B cell (primary cell): ENCODE measurements around the gene GRID1. TPM values are rescaled to one million over a fixed set of nuclear protein-coding genes. Genes with fewer than 3 reads are reported as not detected.
"Not testable (repeated sequence)": the region's sequence is repeated elsewhere in the genome, so short reads cannot be mapped to it uniquely, and the experiment has no call there.

Experiments
- ATAC-seq: fragments of 200-7000 bp; cut with Tn5 transposase; one replicate; pipeline ENCODE4 v1.10.0; 2021; ENCODE audit warnings: low read depth, mild to moderate bottlenecking, moderate number of reproducible peaks, moderate library complexity
- CTCF ChIA-PET: fragments of 350-600 bp; sonication (Branson Sonifier 250); formaldehyde crosslinking; loops from one replicate; lab custom pipeline; 2021; ENCODE audit warnings: antibody characterized with exemption, inconsistent platforms; lab: Charles Lee
- POLR2A ChIA-PET: fragments of 350-600 bp; sonication (Branson Sonifier 250); formaldehyde crosslinking; loops from one replicate; lab custom pipeline; 2021; ENCODE audit warnings: antibody characterized with exemption; lab: Charles Lee
- DNase-seq: peaks from one replicate; pipeline ENCODE4 v3.0.0; 2013
- H2AFZ ChIP-seq: 2 replicates; pipeline ENCODE4 v1.6.1; 2012; ENCODE audit warnings: mild to moderate bottlenecking, low read depth, low read length; ENCODE audit not compliant: insufficient read depth, poor library complexity, severe bottlenecking
- H3K27ac ChIP-seq, 2 donors: 1 replicate in 1 of 2; 2 replicates in 1 of 2; pipeline ENCODE4 v1.5.1; 2012 to 2013; ENCODE audit warnings: low read length in 2 of 2, mild to moderate bottlenecking in 2 of 2, moderate library complexity in 1 of 2
- H3K27me3 ChIP-seq, 4 experiments: fragments of 200-600 bp in 1 of 4; sonication (generic) in 1 of 4; replicated peaks in 1 of 4; 1 replicate in 2 of 4; 2 replicates in 2 of 4; pipeline versions ENCODE4 v1.6.1 to v1.7.0; 2013 to 2016; ENCODE audit warnings: low read length in 3 of 4, mild to moderate bottlenecking in 2 of 4, mixed read lengths in 1 of 4, moderate library complexity in 1 of 4; ENCODE audit not compliant: insufficient read depth in 4 of 4, control insufficient read depth in 3 of 4; ENCODE audit errors: control extremely low read depth in 1 of 4
- H3K36me3 ChIP-seq, 2 experiments: replicated peaks in 1 of 2; 1 replicate in 1 of 2; 2 replicates in 1 of 2; pipeline versions ENCODE4 v1.6.1 to v1.7.1; 2013; ENCODE audit warnings: low read length in 1 of 2; ENCODE audit not compliant: insufficient read depth in 2 of 2, control insufficient read depth in 1 of 2; ENCODE audit errors: control extremely low read depth in 1 of 2, extremely low read depth in 1 of 2
- H3K4me1 ChIP-seq, 2 donors: fragments of 200-600 bp in 1 of 2; sonication (generic) in 1 of 2; 1 replicate in 1 of 2; 2 replicates in 1 of 2; pipeline versions ENCODE4 v1.5.1 to v1.6.1; 2013 to 2017; ENCODE audit warnings: low read length in 2 of 2; ENCODE audit not compliant: control insufficient read depth in 2 of 2, insufficient read depth in 2 of 2
- H3K4me2 ChIP-seq: replicated peaks from 2 replicates; pipeline ENCODE3; 2012; ENCODE audit warnings: mild to moderate bottlenecking, low read depth, low read length; ENCODE audit not compliant: poor library complexity, severe bottlenecking
- H3K4me3 ChIP-seq, 5 experiments: fragments of 200-600 bp in 1 of 5; sonication (generic) in 1 of 5; 1 replicate in 3 of 5; 2 replicates in 2 of 5; pipeline versions ENCODE4 v1.5.1 to v1.7.0; 2011 to 2016; ENCODE audit warnings: low read length in 4 of 5, mild to moderate bottlenecking in 4 of 5, low read depth in 2 of 5, control low read depth in 1 of 5, moderate library complexity in 1 of 5; ENCODE audit not compliant: insufficient read depth in 1 of 5; ENCODE audit errors: control extremely low read depth in 1 of 5, extremely low read depth in 1 of 5
- H3K79me2 ChIP-seq: fragments of 200-600 bp; sonication (generic); one replicate; pipeline ENCODE4 v1.6.0; 2016; ENCODE audit warnings: low read length; ENCODE audit not compliant: control insufficient read depth, insufficient read depth
- H3K9ac ChIP-seq: fragments of 200-600 bp; sonication (generic); 2 replicates; pipeline ENCODE4 v1.6.1; 2017; ENCODE audit warnings: mild to moderate bottlenecking, low read length, moderate library complexity
- H3K9me3 ChIP-seq, 3 donors: one replicate each; pipeline versions ENCODE4 v1.6.1 to v1.7.1; 2013; ENCODE audit warnings: low read length in 2 of 3; ENCODE audit not compliant: control insufficient read depth in 2 of 3, insufficient read depth in 1 of 3; ENCODE audit errors: control extremely low read depth in 1 of 3
- H4K20me1 ChIP-seq: 2 replicates; pipeline ENCODE4 v1.6.0; 2012; ENCODE audit warnings: mild to moderate bottlenecking, low read length; ENCODE audit not compliant: insufficient read depth, control insufficient read depth, poor library complexity, severe bottlenecking
- H3K27ac Mint-ChIP-seq: one replicate; pipeline ENCODE4 v1.8.0; 2021; ENCODE audit warnings: mixed read lengths
- H3K27me3 Mint-ChIP-seq: one replicate; pipeline ENCODE4 v1.8.0; 2021; ENCODE audit warnings: mixed read lengths
- H3K4me1 Mint-ChIP-seq: one replicate; pipeline ENCODE4 v1.8.0; 2021; ENCODE audit warnings: mixed read lengths
- H3K4me3 Mint-ChIP-seq: one replicate; pipeline ENCODE4 v1.8.0; 2021; ENCODE audit warnings: mixed read lengths
- H3K9me3 Mint-ChIP-seq: one replicate; pipeline ENCODE4 v1.8.0; 2022; ENCODE audit warnings: mixed read lengths; ENCODE audit not compliant: insufficient read depth
- CTCF ChIP-seq: fragments of 200-600 bp; IDR thresholded peaks from one replicate; pipeline ENCODE4 v1.8.0; 2022; ENCODE audit warnings: antibody characterized with exemption, mild to moderate bottlenecking
- EZH2 ChIP-seq: IDR thresholded peaks from 2 replicates; pipeline ENCODE4 v1.6.1; 2012; ENCODE audit warnings: borderline replicate concordance, low read depth, mild to moderate bottlenecking, moderate library complexity, low read length; ENCODE audit not compliant: insufficient read depth, poor library complexity, severe bottlenecking
- whole genome bisulfite sequencing: methylation state at CpG from one replicate; pipeline ENCODE4 v1.1.5; 2013; ENCODE audit warnings: missing lambda C conversion rate; ENCODE audit not compliant: insufficient coverage; 5-methylcytosine and 5-hydroxymethylcytosine counted together
- intact Hi-C: fragments of 100-400 bp; cut with micrococcal nuclease; formaldehyde crosslinking; loops from one replicate; pipeline ENCODE4 v1.10.0; 2022
- polyA plus RNA-seq: library from polyadenylated mRNA; depleted of rRNA; stranded (reverse); fragments of >200 nt; gene quantifications from 2 replicates; pipeline ENCODE4 v1.2.3, GENCODE V29; 2012
- total RNA-seq, 2 donors: library from RNA; stranded (reverse); fragments of 120-200 nt in 1 of 2; gene quantifications; 1 replicate in 1 of 2; 2 replicates in 1 of 2; pipeline versions ENCODE4 v1.2.3 to v1.2.4, GENCODE V29; 2013 to 2022

GRID1 gene
- total and polyA plus RNA-seq, 2 donors (not counting 1 experiment from before 2014, with no cell fraction given): not detected

DNA sequence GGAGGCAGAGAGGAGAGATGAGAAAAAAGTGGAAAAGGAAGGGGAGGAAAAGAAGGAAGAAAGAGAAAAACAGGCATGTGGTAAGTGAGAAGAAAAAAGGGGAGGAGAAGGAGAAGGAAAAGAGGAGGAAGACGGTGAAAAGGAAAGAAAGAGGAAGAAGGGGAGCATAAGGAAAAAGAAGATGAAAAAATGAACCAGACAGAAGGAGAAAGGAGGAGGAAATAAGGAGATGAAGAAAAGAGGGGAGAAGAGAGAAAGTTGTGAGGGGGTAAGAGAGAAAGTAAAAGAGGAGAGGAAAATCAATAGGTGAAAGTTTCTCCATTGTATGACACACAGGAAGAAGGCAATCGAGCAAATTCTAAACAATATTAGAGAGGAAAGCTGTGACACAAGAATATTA lies 663.8 kb downstream of the GRID1 start:
- H3K4me1 ChIP-seq: no peaks in the 10 kb centered on the region
- WGBS: 100% methylated on average over 1 of the region's 2 CpGs

GRCh38 chr10:85699066-85699465 lies 667.5 kb downstream of the GRID1 start:
- H3K79me2 ChIP-seq, H3K9me3 Mint-ChIP-seq, H3K27ac ChIP-seq, H3K4me1 ChIP-seq, H3K4me3 ChIP-seq, H3K9ac ChIP-seq, H2AFZ ChIP-seq, H3K27ac Mint-ChIP-seq, H3K36me3 ChIP-seq, POLR2A ChIA-PET, intact Hi-C loops, ATAC-seq, H3K4me3 Mint-ChIP-seq, H3K4me1 Mint-ChIP-seq, H3K9me3 ChIP-seq, H4K20me1 ChIP-seq, H3K4me2 ChIP-seq, CTCF ChIA-PET, H3K27me3 Mint-ChIP-seq, H3K27me3 ChIP-seq, DNase-seq: not testable (repeated sequence)
- 67% methylated on average over 3 of the region's 4 CpGs for WGBS

More for the DNA sequence above, 663.8 kb downstream of the GRID1 start:
- H3K27me3 Mint-ChIP-seq: peaks cover 6% of the 10 kb centered on the region
- H3K9me3 Mint-ChIP-seq: no peaks in the 10 kb centered on the region
- H3K4me2 ChIP-seq: no peak overlapping the region
- H2AFZ ChIP-seq: no peak overlapping the region
- H3K36me3 ChIP-seq: no peaks in the 10 kb centered on the region
- no peak for ATAC-seq
- intact Hi-C loops: no loop called here
- TF ChIP-seq CTCF: no peak
- TF ChIP-seq EZH2: no peak
- H3K4me3 Mint-ChIP-seq: no peak overlapping the region
- H3K9ac ChIP-seq: no peak overlapping the region
- no peaks in the 10 kb centered on the region for H4K20me1 ChIP-seq
- H3K27ac ChIP-seq: no peak overlapping the region
- POLR2A ChIA-PET: no interaction called here
- H3K27me3 ChIP-seq: no peaks in the 10 kb centered on the region
- no peaks in the 10 kb centered on the region for H3K79me2 ChIP-seq
- no peak overlapping the region for H3K27ac Mint-ChIP-seq
- DNase-seq: no peak
- CTCF ChIA-PET: no interaction called here
- no peak overlapping the region for H3K4me3 ChIP-seq
- H3K9me3 ChIP-seq: no peaks in the 10 kb centered on the region
- no peaks in the 10 kb centered on the region for H3K4me1 Mint-ChIP-seq
